ENCODE measurements around the gene DMD.

Gene DMD

DNA sequence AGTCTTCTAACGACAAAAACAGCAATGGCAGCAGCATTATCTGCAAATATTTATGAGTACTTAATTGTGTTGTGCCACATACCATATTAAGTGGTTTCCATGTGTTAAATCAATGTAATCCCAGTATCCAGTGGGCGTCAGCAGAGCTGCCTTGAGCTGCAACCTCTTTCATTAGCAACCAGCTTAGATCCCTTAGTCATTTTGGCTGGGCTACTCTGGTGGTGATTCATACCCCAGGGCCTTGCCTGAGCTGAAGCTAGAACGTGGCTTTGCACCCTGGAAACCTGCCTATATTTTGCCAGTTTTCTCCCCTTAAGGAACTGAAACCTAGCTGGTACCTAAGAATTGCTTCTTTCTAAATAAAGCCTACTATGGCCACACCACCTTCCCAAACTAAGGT, 1665.2 kb downstream of the DMD start:
- TF ChIP-seq, protein P1, sequence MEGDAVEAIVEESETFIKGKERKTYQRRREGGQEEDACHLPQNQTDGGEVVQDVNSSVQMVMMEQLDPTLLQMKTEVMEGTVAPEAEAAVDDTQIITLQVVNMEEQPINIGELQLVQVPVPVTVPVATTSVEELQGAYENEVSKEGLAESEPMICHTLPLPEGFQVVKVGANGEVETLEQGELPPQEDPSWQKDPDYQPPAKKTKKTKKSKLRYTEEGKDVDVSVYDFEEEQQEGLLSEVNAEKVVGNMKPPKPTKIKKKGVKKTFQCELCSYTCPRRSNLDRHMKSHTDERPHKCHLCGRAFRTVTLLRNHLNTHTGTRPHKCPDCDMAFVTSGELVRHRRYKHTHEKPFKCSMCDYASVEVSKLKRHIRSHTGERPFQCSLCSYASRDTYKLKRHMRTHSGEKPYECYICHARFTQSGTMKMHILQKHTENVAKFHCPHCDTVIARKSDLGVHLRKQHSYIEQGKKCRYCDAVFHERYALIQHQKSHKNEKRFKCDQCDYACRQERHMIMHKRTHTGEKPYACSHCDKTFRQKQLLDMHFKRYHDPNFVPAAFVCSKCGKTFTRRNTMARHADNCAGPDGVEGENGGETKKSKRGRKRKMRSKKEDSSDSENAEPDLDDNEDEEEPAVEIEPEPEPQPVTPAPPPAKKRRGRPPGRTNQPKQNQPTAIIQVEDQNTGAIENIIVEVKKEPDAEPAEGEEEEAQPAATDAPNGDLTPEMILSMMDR (IDR thresholded peaks at IDR 0.05; ENCODE audit: insufficient read depth, low read depth, low read length, missing control alignments) = no peak
- no peak overlapping the region for H3K4me3 ChIP-seq (ENCODE audit: low read depth, low read length)

DNA sequence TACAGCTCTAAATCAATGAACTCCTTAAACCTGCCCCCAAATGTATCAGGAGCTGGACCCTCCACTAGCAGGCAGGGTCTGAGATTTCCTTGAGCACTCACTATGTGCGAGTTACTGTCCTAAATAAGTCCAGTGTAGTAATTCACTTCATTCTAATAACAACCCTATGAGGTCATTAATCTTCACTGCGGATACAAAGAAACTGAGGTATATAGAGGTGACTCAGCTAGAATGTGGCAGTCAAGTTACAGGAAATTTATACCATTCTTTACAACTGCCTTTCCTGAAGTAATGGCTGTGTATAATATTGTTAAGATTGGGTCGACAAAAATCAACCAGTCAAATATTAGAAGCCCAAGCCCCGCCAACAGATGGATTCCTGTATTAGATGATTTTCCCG, 1665.6 kb downstream of the DMD start:
- TF ChIP-seq, protein P1 (IDR thresholded peaks at IDR 0.05; ENCODE audit: insufficient read depth, low read depth, low read length, missing control alignments) = no peak
- H3K4me3 ChIP-seq (ENCODE audit: low read depth, low read length) = no peak overlapping the region
- DNase-seq (ENCODE audit: low read depth) = no peak

More for the DNA sequence above, 1665.2 kb downstream of the DMD start:
- no peak for DNase-seq (ENCODE audit: low read depth)

DNA sequence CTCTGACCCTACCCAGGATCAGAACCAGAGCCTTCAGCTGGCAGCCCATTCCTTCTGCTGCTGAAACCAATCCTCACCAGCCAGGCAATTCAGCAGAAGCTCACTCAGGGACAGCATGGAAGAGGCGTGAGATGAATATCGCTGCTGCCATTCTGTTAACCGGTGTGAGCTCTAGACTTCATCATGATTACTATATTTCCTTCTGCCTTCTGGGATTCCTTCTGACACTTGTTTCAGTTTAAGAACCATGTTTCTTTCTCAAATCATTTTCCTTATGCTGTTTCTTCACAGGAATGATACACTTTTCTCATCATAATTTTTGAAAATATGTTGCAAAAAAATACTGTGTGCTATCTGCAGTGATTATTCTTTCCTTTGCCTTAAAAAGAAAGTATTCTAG, 1666.2 kb downstream of the DMD start:
- no peak for DNase-seq (ENCODE audit: low read depth)
- TF ChIP-seq, protein P1 (IDR thresholded peaks at IDR 0.05; ENCODE audit: insufficient read depth, low read depth, low read length, missing control alignments) = no peak
- no peak overlapping the region for H3K4me3 ChIP-seq (ENCODE audit: low read depth, low read length)

DNA sequence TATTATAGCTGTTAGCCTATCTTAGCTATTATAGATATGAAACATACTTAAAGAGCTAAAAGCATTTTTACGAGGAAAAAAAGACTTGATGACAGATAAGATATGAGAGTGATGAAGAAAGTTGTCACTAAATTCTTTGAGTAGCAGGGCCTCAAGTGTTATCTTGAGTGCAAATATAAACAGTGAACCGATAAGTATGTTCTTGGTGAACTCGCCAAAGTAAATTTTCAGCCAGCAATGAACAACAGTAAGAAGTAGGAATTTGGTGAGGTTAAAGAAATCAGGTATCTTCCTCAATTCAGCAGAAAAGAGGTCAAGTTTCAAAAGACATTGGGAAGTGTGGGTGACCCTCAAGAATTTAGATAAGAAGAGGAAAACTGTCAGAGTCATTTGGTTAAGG, 1667.7 kb downstream of the DMD start:
- TF ChIP-seq, protein P1 (IDR thresholded peaks at IDR 0.05; ENCODE audit: insufficient read depth, low read depth, low read length, missing control alignments) = no peak
- no peak for DNase-seq (ENCODE audit: low read depth)
- no peak overlapping the region for H3K4me3 ChIP-seq (ENCODE audit: low read depth, low read length)

DNA sequence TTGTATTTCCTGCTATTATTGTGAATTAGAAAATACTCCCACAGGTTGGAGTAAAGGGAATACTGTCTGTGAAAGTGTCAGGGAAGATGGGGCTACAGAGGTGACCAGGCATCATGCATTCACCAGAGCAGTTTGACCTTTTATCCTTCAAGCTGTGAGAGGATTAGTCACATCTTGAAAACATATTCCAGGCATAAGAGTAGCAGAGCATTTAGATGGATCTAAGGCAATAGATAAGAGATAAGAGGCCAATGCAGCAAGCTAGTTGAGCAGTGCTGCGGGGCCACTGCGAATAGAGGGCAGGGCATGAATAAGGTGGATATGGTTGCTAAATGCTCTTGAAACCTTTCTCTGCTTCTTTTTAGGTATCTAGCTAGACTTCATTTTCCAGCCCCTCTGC, 1668.8 kb downstream of the DMD start:
- H3K4me3 ChIP-seq (ENCODE audit: low read depth, low read length) = no peak overlapping the region
- DNase-seq (ENCODE audit: low read depth) = no peak
- TF ChIP-seq, protein P1 (IDR thresholded peaks at IDR 0.05; ENCODE audit: insufficient read depth, low read depth, low read length, missing control alignments) = no peak

DNA sequence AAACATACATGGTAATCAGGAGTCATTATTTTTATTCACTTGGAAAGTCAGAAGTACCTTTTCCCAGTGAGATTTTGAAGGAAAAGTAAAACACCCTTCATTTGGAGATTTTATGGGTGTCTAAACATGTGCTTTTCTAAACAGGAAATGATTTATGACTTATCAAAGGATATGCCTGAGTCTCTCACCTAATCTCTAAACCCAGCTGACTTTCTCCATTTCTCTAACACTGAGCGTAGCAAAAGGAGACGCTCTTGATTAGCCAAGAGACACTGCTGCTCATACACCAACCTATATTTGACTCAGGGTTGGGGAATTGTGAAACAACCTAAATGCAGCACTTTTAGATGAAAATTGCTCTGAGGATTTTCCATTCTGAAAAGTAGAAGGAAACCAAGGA, 1671.0 kb downstream of the DMD start:
- no peak for DNase-seq (ENCODE audit: low read depth)
- no peak overlapping the region for H3K4me3 ChIP-seq (ENCODE audit: low read depth, low read length)
- TF ChIP-seq, protein P1 (IDR thresholded peaks at IDR 0.05; ENCODE audit: insufficient read depth, low read depth, low read length, missing control alignments) = no peak

DNA sequence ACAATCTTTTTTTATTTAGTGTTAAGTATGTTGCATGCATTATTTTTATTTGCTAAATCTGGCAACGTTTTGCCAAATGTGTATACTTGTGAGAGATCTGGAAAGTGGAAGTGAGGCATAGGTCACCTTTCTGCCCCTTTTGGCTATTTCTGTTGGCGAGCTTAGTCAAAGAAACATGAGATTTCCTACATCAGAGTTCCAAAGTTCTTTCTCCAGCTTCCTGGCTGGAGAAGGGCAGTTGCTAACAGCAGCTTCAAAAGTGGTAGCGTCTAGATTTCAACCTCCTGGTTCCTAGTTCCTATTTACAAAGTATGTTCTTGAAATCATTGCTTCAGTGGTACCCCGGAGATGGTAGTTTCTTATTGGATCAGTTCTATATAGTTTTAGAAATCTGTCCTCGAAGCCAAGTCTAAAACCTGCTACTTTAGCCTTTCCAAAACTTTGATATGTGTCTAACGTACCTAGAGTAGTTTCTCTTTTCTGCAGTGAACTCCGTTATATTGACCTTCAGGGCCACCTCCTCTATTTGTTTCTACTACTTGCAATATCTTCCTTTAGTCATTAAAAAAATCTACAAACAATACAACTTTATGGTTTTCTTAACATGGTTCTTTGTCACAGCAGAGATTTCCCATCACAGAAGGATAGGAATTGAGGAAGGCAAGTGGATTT, 1683.8 kb downstream of the DMD start:
- DNase-seq (ENCODE audit: low read depth) = no peak
- no peak overlapping the region for H3K4me3 ChIP-seq (ENCODE audit: low read depth, low read length)
- TF ChIP-seq, protein P1 (IDR thresholded peaks at IDR 0.05; ENCODE audit: insufficient read depth, low read depth, low read length, missing control alignments) = no peak
